Measurements from ENCODE around the gene OSBPL10. TPM values are rescaled to one million over a fixed set of nuclear protein-coding genes. Genes with fewer than 3 reads are reported as not detected.

The OSBPL10 gene
- polyA plus RNA-seq, 2 of the 4 experiments (the other 2 are of a cell fraction) = 9.2 to 17.0 TPM

GRCh38 chr3:31779514-31779913 lies 201.5 kb downstream of the OSBPL10 start:
- Histone ChIP-seq H3K4me3 (no peak overlapping the region), H3K9me3 (no peaks in the 10 kb centered on the region; the same call in 2 of the 3 replicates), H3K4me2 (no peak overlapping the region), H3K4me1 (no peaks in the 10 kb centered on the region), H3K27ac (no peak overlapping the region)
- ATAC-seq = no peak
- TF ChIP-seq CHD4 (IDR thresholded peaks at IDR 0.05; ENCODE audit: borderline replicate concordance) = no peak
- no peak for TF ChIP-seq PBX3 (IDR thresholded peaks at IDR 0.05)
- no peak for TF ChIP-seq NFE2L2 (conservative IDR thresholded peaks at IDR 0.05; ENCODE audit: low read length)
- TF ChIP-seq NPAS2 (CRISPR knock-in tag; IDR thresholded peaks at IDR 0.05; ENCODE audit: borderline replicate concordance) = no peak
- no peak for TF ChIP-seq REST (IDR thresholded peaks at IDR 0.05)
- TF ChIP-seq HEYL (CRISPR knock-in tag; IDR thresholded peaks at IDR 0.05) = no peak
- TF ChIP-seq HES2 (IDR thresholded peaks at IDR 0.05) = no peak
- no peak for TF ChIP-seq MAX (IDR thresholded peaks at IDR 0.05)
- no peak for TF ChIP-seq HMGXB4 (CRISPR knock-in tag; IDR thresholded peaks at IDR 0.05; ENCODE audit: borderline replicate concordance)
- no peak for TF ChIP-seq BCL3 (IDR thresholded peaks at IDR 0.05)
- TF ChIP-seq ESRRA (IDR thresholded peaks at IDR 0.05; ENCODE audit: borderline replicate concordance, low read length) = no peak
- TF ChIP-seq MAFK (IDR thresholded peaks at IDR 0.05; ENCODE audit: partially characterized antibody) = no peak
- no peak for TF ChIP-seq POLR2A (IDR thresholded peaks at IDR 0.05; ENCODE audit: low read length)
- no peak for TF ChIP-seq RFX5 (IDR thresholded peaks at IDR 0.05)
- TF ChIP-seq FOSB (CRISPR knock-in tag; IDR thresholded peaks at IDR 0.05) = no peak
- no peak for TF ChIP-seq KDM5A (IDR thresholded peaks at IDR 0.05)
- TF ChIP-seq GATA3 (IDR thresholded peaks at IDR 0.05; ENCODE audit: borderline replicate concordance) = no peak
- no peak for TF ChIP-seq HOXA7 (CRISPR knock-in tag; IDR thresholded peaks at IDR 0.05)
- 2% methylated on average over 1 of the region's 1 CpG for WGBS (ENCODE audit: missing lambda C conversion rate)
- no peak for DNase-seq (ENCODE audit: low read depth in 1 of 2, low spot score in 1 of 2)
- FAIRE-seq = no peak
- CTCF ChIA-PET = no interaction called here
- POLR2A ChIA-PET = no interaction called here

- ATAC-seq = no peak
- TF ChIP-seq CEBPB (IDR thresholded peaks at IDR 0.05) (no peak), HMGXB4 (CRISPR knock-in tag; IDR thresholded peaks at IDR 0.05; ENCODE audit: borderline replicate concordance) (no peak)
- H3K4me3 ChIP-seq = no peak overlapping the region
- no peak overlapping the region for H3K4me2 ChIP-seq
- H3K4me1 ChIP-seq = no peaks in the 10 kb centered on the region
- POLR2A ChIA-PET = no interaction called here
- FAIRE-seq = no peak
- H3K27ac ChIP-seq = no peak overlapping the region
- CTCF ChIA-PET = interaction anchor here (1.1 to 2.1 kb wide), 2 partner anchors 9 to 12 kb away, joined by 3 to 5 read pairs; no protein-coding TSS in a partner anchor
- H3K9me3 ChIP-seq = no peaks in the 10 kb centered on the region; the same call in 2 of the 3 replicates
- no peak for DNase-seq (ENCODE audit: low read depth in 1 of 2, low spot score in 1 of 2)
These were observed 203.2 kb downstream of the OSBPL10 start for GRCh38 chr3:31777887-31778286.

Measured in A549 (cell line).